ENCODE results near the gene LRRC1. TPM values are rescaled to one million over a fixed set of nuclear protein-coding genes. Genes with fewer than 3 reads are reported as not detected.

Gene LRRC1
- total and polyA plus RNA-seq, 2 of the 13 experiments (the other 11 are each of a cell fraction or from before 2014, with no cell fraction given): 15.6 to 27.7 TPM

DNA sequence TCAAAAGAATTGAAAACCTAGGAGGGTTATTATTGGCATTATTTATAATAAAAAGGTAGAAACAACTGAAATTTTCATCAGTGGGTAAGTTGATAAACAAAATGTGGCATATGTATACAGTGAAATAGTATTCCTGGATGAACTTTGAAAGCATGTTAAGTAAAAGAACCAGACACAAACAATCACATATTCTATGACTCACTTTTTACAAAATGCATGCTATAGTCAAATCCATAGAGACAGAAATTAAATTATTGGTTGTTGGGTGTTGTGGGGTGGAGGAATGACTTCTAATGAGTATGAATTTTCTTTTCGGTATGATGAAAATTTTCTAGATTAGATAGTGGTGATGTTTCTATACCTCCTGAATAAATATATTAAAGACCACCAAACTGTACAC is 94.6 kb downstream of the LRRC1 start:
- H3K9me3 ChIP-seq (ENCODE audit: low read length): no peaks in the 10 kb centered on the region
- no peak overlapping the region for H3K4me3 ChIP-seq (replicated peaks in 1 of 3; ENCODE audit: insufficient read depth in 1 of 3, low read depth in 2 of 3, low read length in 3 of 3)
- no peaks in the 10 kb centered on the region for H3K27me3 ChIP-seq (ENCODE audit: control insufficient read depth in 1 of 2, insufficient read depth in 2 of 2, low read length in 2 of 2)
- ATAC-seq (no peak), DNase-seq (ENCODE audit: low spot score) (no peak), FAIRE-seq (no peak)
- H2AFZ ChIP-seq (ENCODE audit: low read length): no peak overlapping the region
- no peak overlapping the region for H3K4me2 ChIP-seq (ENCODE audit: low read depth, low read length)
- intact Hi-C loops (cut with micrococcal nuclease; ENCODE audit: unreplicated experiment) (no loop called here), in situ Hi-C loops (cut with HindIII; ENCODE audit: extremely low pct_ligation_motif_present, low pct_unique_long_range_greater_than_20kb) (no loop called here)
- no peaks in the 10 kb centered on the region for H4K20me1 ChIP-seq (ENCODE audit: insufficient read depth, low read length)
- 97% methylated on average over 1 of the region's 1 CpG for WGBS (ENCODE audit: low lambda C conversion rate)
- H3K36me3 ChIP-seq (replicated peaks in 1 of 2; ENCODE audit: control insufficient read depth in 1 of 2, insufficient read depth in 2 of 2, low read length in 2 of 2): no peaks in the 10 kb centered on the region; a peak in 2 of 5 replicates
- H3K9ac ChIP-seq (ENCODE audit: insufficient read depth, low read depth, low read length): no peak overlapping the region
- BruUV-seq (replicated peaks): no TSS peak
- ChIA-PET CTCF (ENCODE audit: low intra/inter-chr PET ratio, low total read pairs) (no interaction called here), POLR2A (no interaction called here)
- H3K4me1 ChIP-seq (ENCODE audit: insufficient read depth, low read length): no peaks in the 10 kb centered on the region
- no peaks in the 10 kb centered on the region for H3K79me2 ChIP-seq (ENCODE audit: insufficient read depth, low read length)
- TF ChIP-seq ZNF138 (CRISPR knock-in tag; IDR thresholded peaks at IDR 0.05; ENCODE audit: low read depth): no peak
- no peak for TF ChIP-seq ZKSCAN8 (CRISPR knock-in tag; IDR thresholded peaks at IDR 0.05; ENCODE audit: borderline replicate concordance)
- TF ChIP-seq RELA (CRISPR knock-in tag; IDR thresholded peaks at IDR 0.05): no peak
- no peak for TF ChIP-seq ZBTB21 (CRISPR knock-in tag; IDR thresholded peaks at IDR 0.05)
- H3K27ac ChIP-seq (ENCODE audit: extremely low read length, insufficient read depth, low read length): no peak overlapping the region

DNA sequence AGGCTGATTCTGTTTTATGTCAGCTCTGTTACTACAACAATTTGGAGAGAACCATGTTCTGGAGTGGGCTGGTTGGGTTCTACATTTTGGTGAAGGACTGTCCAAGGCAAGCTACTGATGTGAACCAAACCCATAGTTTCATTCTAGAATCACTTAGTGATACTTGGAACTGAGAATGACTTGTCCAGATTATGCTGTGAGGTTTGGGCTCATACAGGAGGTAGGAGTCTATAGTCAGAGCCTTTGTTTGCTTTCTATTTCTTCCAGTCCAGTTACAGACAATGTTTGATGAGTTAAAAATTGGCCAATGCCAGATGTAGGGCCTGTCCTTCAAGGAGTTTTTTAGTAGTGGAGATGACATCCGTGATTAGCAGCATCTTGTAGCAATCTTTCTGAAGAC is 97.9 kb downstream of the LRRC1 start:
- Histone ChIP-seq H3K9me3 (ENCODE audit: low read length) (no peaks in the 10 kb centered on the region), H4K20me1 (ENCODE audit: insufficient read depth, low read length) (no peaks in the 10 kb centered on the region), H3K27me3 (ENCODE audit: control insufficient read depth in 1 of 2, insufficient read depth in 2 of 2, low read length in 2 of 2) (no peaks in the 10 kb centered on the region), H3K4me1 (ENCODE audit: insufficient read depth, low read length) (0 out of 2 replicates have a peak, but pooled peaks cover 7% of the 10 kb centered on the region), H3K36me3 (replicated peaks in 1 of 2; ENCODE audit: control insufficient read depth in 1 of 2, insufficient read depth in 2 of 2, low read length in 2 of 2) (peaks cover 0 to 11% of the 10 kb centered on the region in 2 experiments; a peak in 1 of 5 replicates), H2AFZ (ENCODE audit: low read length) (no peak overlapping the region), H3K4me3 (replicated peaks in 1 of 3; ENCODE audit: insufficient read depth in 1 of 3, low read depth in 2 of 3, low read length in 3 of 3) (no peak overlapping the region), H3K4me2 (ENCODE audit: low read depth, low read length) (no peak overlapping the region), H3K27ac (ENCODE audit: extremely low read length, insufficient read depth, low read length) (no peak overlapping the region), H3K79me2 (ENCODE audit: insufficient read depth, low read length) (no peaks in the 10 kb centered on the region), H3K9ac (ENCODE audit: insufficient read depth, low read depth, low read length) (no peak overlapping the region)
- intact Hi-C loops (cut with micrococcal nuclease; ENCODE audit: unreplicated experiment): loop anchor here (10.0 kb wide), 1 partner anchor 98 kb away; the partner anchor contains the start of gene LRRC1
- BruUV-seq (replicated peaks): no TSS peak
- CTCF ChIA-PET (ENCODE audit: low intra/inter-chr PET ratio, low total read pairs): no interaction called here
- POLR2A ChIA-PET: interaction anchor here (1.0 kb wide), 1 partner anchor 98 kb away, joined by 3 read pairs; the partner anchor contains the start of gene LRRC1
- DNase-seq (ENCODE audit: low spot score) (no peak), FAIRE-seq (no peak), ATAC-seq (no peak)
- WGBS (ENCODE audit: low lambda C conversion rate): 97% methylated on average over 1 of the region's 1 CpG
- in situ Hi-C loops (cut with HindIII; ENCODE audit: extremely low pct_ligation_motif_present, low pct_unique_long_range_greater_than_20kb): no loop called here
- TF ChIP-seq REXO4 (CRISPR knock-in tag; IDR thresholded peaks at IDR 0.05; ENCODE audit: borderline replicate concordance): no peak
- no peak for TF ChIP-seq MED1 (CRISPR knock-in tag; IDR thresholded peaks at IDR 0.05)
- TF ChIP-seq CENPT (CRISPR knock-in tag; IDR thresholded peaks at IDR 0.05; ENCODE audit: low read depth): no peak
- no peak for TF ChIP-seq ZNF7 (CRISPR knock-in tag; IDR thresholded peaks at IDR 0.05)
- no peak for TF ChIP-seq ZFX (CRISPR knock-in tag; IDR thresholded peaks at IDR 0.05; ENCODE audit: low read depth)
- no peak for TF ChIP-seq HIVEP1 (CRISPR knock-in tag; IDR thresholded peaks at IDR 0.05)
- TF ChIP-seq, protein P1, sequence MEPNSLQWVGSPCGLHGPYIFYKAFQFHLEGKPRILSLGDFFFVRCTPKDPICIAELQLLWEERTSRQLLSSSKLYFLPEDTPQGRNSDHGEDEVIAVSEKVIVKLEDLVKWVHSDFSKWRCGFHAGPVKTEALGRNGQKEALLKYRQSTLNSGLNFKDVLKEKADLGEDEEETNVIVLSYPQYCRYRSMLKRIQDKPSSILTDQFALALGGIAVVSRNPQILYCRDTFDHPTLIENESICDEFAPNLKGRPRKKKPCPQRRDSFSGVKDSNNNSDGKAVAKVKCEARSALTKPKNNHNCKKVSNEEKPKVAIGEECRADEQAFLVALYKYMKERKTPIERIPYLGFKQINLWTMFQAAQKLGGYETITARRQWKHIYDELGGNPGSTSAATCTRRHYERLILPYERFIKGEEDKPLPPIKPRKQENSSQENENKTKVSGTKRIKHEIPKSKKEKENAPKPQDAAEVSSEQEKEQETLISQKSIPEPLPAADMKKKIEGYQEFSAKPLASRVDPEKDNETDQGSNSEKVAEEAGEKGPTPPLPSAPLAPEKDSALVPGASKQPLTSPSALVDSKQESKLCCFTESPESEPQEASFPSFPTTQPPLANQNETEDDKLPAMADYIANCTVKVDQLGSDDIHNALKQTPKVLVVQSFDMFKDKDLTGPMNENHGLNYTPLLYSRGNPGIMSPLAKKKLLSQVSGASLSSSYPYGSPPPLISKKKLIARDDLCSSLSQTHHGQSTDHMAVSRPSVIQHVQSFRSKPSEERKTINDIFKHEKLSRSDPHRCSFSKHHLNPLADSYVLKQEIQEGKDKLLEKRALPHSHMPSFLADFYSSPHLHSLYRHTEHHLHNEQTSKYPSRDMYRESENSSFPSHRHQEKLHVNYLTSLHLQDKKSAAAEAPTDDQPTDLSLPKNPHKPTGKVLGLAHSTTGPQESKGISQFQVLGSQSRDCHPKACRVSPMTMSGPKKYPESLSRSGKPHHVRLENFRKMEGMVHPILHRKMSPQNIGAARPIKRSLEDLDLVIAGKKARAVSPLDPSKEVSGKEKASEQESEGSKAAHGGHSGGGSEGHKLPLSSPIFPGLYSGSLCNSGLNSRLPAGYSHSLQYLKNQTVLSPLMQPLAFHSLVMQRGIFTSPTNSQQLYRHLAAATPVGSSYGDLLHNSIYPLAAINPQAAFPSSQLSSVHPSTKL (CRISPR knock-in tag; IDR thresholded peaks at IDR 0.05): no peak
- TF ChIP-seq ZNF839 (CRISPR knock-in tag; IDR thresholded peaks at IDR 0.05; ENCODE audit: borderline replicate concordance): no peak
- TF ChIP-seq ZNF343 (CRISPR knock-in tag; IDR thresholded peaks at IDR 0.05): no peak
- TF ChIP-seq SMYD3 (CRISPR knock-in tag; IDR thresholded peaks at IDR 0.05): no peak
- TF ChIP-seq SOX13 (IDR thresholded peaks at IDR 0.05): no peak
- no peak for TF ChIP-seq SOX13 (CRISPR knock-in tag; conservative IDR thresholded peaks at IDR 0.05 in 1 of 2, IDR thresholded peaks at IDR 0.05 in 1 of 2)
- TF ChIP-seq HCFC1 (IDR thresholded peaks at IDR 0.05; ENCODE audit: low read depth, low read length): no peak
- TF ChIP-seq ZNF747 (CRISPR knock-in tag; IDR thresholded peaks at IDR 0.05; ENCODE audit: borderline replicate concordance): no peak

All from HepG2 (cell line).